ENCODE data around the gene HES3.

DNA sequence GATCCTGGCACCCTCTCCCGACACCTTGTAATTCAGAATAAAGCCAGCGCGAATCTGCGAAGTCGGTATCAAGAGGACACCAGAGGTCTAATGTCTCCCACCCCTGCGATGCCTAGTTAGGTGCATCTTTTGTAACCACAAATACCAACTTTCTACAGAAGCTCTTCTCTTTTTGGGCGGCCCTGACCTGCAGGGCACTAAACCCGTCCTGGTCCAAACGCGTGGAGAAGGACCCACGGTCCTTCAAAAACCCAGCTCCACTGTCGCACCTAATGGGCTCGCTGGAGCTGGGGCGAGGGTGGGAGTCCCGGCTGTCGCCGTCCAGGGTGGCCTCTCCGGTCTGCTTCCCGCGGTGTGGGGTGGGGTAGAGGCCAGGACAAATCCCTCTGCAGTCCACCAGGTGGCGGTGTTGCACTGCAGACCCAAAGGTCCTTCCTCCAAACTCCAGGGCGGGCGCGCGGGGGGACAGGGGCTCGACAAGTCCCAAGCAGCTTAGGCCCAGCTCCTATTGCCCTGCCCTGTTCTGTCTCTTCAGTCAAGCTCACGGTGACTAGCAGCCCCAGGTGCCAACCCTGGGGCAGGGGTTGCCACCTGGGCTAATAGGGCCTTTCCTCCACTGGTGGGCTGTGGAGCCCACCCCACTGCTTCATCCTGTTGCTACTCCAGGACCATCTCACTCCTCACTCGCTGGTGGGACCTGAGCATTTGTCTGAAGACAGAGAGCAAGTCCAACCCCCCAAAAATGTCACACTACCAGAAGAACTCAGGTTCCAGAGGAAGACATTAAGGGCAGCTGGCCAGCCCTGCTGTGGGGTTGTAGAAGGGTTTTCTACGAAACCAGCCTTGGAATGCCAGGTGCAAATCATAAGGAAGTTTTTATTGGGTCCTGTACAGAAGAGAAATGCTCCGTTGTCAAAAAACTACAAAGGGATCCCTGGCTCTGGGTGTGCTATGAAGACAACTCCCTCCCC lies 2.8 kb downstream of the HES3 start:
- no peak for TF ChIP-seq POLR2AphosphoS5 (IDR thresholded peaks at IDR 0.05; ENCODE audit: low read depth, low read length)
- no peak for TF ChIP-seq POLR2A (IDR thresholded peaks at IDR 0.05; ENCODE audit: low read depth, low read length)
- no peak for TF ChIP-seq TAF1 (IDR thresholded peaks at IDR 0.05; ENCODE audit: low read depth, low read length)
- TF ChIP-seq POU2F2 (IDR thresholded peaks at IDR 0.05; ENCODE audit: low read depth, low read length), result no peak
- TF ChIP-seq PAX5 (IDR thresholded peaks at IDR 0.05; ENCODE audit: insufficient read depth, low read length, severe bottlenecking), result no peak
- no peak for TF ChIP-seq SPI1 (IDR thresholded peaks at IDR 0.05; ENCODE audit: low read depth, low read length)

All from GM12891 (cell line).